ENCODE measurements around the gene PCMT1.
A peak's percentile ranks its signal among the peaks of the same experiment; 100 is the strongest.

Gene PCMT1

DNA sequence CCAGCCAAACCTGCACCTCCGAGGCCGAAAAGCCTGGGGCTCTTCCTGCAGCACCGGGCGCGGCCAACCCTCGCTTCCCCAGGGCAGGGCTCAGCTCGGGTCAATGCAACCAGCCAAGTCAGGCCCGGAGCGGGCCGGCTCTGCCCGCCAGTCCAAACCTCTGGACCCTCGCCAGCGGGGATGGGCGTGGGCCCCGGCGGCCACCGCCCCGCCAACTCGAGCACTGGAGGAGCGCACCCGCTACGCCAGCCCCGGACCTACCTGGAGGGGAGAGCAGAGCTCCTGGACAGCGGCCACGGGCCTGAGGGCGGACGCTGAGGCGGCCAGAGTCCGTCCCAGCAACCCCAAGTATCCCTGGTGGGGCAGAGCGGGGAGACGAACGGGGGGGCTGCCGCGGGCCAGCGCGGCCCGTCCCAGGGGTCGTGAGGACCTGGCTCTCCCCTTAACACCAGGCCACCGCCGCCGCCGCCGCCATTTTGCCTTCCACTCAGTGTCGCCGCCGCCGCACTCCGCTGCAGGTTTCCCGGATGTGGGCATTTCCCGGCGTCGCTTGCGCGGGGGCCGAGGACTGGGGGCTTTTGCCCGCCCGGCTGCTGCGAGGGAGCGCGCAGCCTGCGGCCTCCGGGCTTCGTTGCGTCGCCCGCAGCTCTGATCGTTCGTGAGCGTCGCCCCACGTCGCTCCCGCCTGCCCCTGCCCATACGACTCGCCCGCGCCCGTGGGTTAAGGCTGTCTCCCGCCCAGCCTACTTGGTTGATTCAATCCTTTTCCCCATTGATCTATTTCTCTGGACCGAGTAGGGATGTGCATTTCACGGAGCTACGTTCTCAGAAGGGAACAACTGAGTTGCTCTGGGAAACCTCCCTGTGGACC is 31.7 kb upstream of the PCMT1 start, which contains the start of gene LATS1:
Gene LATS1 (minus strand): TSS at position 514 of the 871 bp plus-strand sequence. CDS start 15,975 bp downstream, outside the sequence.
- ChIA-PET POLR2A (interaction anchor here (0.5 to 2.5 kb wide), 6 partner anchors 13 to 268 kb away, joined by 3 to 11 read pairs (median 4); partner anchors contain the start of gene PPIL4), CTCF (interaction anchor here (0.5 to 2.0 kb wide), 8 partner anchors 7 to 207 kb away, joined by 3 to 6 read pairs (median 4); partner anchors contain the start of gene NUP43)

DNA sequence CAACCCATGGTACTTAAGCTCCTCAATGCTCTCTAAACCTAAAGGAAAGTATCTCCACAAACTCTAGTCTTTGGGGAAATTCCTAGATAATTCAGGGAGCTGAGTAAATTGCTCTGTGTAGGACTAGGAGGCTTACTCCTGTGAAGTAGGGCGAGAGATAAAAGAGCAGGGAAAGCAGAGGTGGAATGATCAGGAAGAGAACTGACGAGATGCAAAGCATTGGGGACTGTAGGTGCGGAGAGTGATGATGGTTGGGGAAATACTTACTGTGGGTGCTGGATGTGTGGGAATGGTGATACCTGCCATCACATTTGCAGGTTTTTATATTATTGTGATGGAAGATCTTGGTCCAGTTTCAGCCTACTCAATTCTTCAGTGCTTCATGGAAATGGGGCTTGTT is 30.0 kb upstream of the PCMT1 start:
- TF ChIP-seq, protein P1, sequence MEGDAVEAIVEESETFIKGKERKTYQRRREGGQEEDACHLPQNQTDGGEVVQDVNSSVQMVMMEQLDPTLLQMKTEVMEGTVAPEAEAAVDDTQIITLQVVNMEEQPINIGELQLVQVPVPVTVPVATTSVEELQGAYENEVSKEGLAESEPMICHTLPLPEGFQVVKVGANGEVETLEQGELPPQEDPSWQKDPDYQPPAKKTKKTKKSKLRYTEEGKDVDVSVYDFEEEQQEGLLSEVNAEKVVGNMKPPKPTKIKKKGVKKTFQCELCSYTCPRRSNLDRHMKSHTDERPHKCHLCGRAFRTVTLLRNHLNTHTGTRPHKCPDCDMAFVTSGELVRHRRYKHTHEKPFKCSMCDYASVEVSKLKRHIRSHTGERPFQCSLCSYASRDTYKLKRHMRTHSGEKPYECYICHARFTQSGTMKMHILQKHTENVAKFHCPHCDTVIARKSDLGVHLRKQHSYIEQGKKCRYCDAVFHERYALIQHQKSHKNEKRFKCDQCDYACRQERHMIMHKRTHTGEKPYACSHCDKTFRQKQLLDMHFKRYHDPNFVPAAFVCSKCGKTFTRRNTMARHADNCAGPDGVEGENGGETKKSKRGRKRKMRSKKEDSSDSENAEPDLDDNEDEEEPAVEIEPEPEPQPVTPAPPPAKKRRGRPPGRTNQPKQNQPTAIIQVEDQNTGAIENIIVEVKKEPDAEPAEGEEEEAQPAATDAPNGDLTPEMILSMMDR (IDR thresholded peaks at IDR 0.05; ENCODE audit: insufficient read depth, low read length, missing control alignments) = no peak
- H3K4me3 ChIP-seq (ENCODE audit: low read depth, low read length) = no peak overlapping the region
- POLR2A ChIA-PET = no interaction called here
- CTCF ChIA-PET = no interaction called here
- DNase-seq (ENCODE audit: low read depth, low spot score) = no peak

More for the DNA sequence above, 31.7 kb upstream of the PCMT1 start, which contains the start of gene LATS1:
- H3K4me3 ChIP-seq (ENCODE audit: low read depth, low read length) = peak within 1 kb of the TSS; percentile 92
- no peak for DNase-seq (ENCODE audit: low read depth, low spot score)
- TF ChIP-seq, protein P1 (IDR thresholded peaks at IDR 0.05; ENCODE audit: insufficient read depth, low read length, missing control alignments) = no peak

- DNase-seq (ENCODE audit: low read depth, low spot score) = no peak
- POLR2A ChIA-PET = no interaction called here
- CTCF ChIA-PET = interaction anchor here (0.6 to 5.3 kb wide), 14 partner anchors 9 to 968 kb away, joined by 3 to 25 read pairs (median 4); partner anchors contain the start of gene NUP43
- no peak overlapping the region for H3K4me3 ChIP-seq (ENCODE audit: low read depth, low read length)
- TF ChIP-seq, protein P1 (IDR thresholded peaks at IDR 0.05; ENCODE audit: insufficient read depth, low read length, missing control alignments) = no peak
These were observed 26.3 kb upstream of the PCMT1 start for GRCh38 chr6:149723262-149723661.

GRCh38 chr6:149723771-149724417 is 25.6 kb upstream of the PCMT1 start:
- H3K4me3 ChIP-seq (ENCODE audit: low read depth, low read length) = no peak overlapping the region
- ChIA-PET CTCF (interaction anchor here (0.6 to 5.3 kb wide), 12 partner anchors 7 to 204 kb away, joined by 3 to 25 read pairs (median 4); partner anchors contain the start of gene NUP43), POLR2A (no interaction called here)
- TF ChIP-seq, protein P1 (IDR thresholded peaks at IDR 0.05; ENCODE audit: insufficient read depth, low read length, missing control alignments) = peak; percentile 76
- no peak for DNase-seq (ENCODE audit: low read depth, low spot score)

DNA sequence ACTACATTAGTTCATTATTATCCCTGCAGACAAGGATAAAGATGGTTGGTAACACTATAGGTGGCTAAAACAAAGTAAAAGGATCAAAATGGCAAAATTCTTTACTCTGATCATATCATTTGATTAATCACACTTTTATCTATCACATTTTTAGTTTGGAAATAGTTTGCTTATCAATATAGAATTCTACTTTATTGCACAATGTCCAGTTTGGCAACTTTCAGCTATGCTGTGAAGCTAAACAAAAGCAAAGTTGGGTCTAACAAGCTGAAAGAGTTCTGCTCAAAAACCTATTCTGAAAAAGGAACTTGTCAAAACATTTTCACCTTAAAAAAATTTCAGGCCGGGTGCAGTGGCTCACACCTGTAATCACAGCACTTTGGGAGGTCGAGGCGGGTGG is 23.8 kb upstream of the PCMT1 start:
- TF ChIP-seq, protein P1 (IDR thresholded peaks at IDR 0.05; ENCODE audit: insufficient read depth, low read length, missing control alignments) = no peak
- CTCF ChIA-PET = interaction anchor here (1.1 to 5.3 kb wide), 3 partner anchors 8 to 21 kb away, joined by 3 to 25 read pairs (median 22); partner anchors contain the start of gene NUP43
- POLR2A ChIA-PET = no interaction called here
- H3K4me3 ChIP-seq (ENCODE audit: low read depth, low read length) = no peak overlapping the region
- no peak for DNase-seq (ENCODE audit: low read depth, low spot score)

All from AG04449 (cell line).